ENCODE measurements around the gene ZBTB18.

- TF ChIP-seq, protein P1, sequence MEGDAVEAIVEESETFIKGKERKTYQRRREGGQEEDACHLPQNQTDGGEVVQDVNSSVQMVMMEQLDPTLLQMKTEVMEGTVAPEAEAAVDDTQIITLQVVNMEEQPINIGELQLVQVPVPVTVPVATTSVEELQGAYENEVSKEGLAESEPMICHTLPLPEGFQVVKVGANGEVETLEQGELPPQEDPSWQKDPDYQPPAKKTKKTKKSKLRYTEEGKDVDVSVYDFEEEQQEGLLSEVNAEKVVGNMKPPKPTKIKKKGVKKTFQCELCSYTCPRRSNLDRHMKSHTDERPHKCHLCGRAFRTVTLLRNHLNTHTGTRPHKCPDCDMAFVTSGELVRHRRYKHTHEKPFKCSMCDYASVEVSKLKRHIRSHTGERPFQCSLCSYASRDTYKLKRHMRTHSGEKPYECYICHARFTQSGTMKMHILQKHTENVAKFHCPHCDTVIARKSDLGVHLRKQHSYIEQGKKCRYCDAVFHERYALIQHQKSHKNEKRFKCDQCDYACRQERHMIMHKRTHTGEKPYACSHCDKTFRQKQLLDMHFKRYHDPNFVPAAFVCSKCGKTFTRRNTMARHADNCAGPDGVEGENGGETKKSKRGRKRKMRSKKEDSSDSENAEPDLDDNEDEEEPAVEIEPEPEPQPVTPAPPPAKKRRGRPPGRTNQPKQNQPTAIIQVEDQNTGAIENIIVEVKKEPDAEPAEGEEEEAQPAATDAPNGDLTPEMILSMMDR (IDR thresholded peaks at IDR 0.05 in 8 of 11, conservative IDR thresholded peaks at IDR 0.05 in 3 of 11) = no peak
- TF ChIP-seq POLR2A (IDR thresholded peaks at IDR 0.05) (no peak), POLR2AphosphoS5 (IDR thresholded peaks at IDR 0.05) (no peak)
These were observed 46.7 kb downstream of the ZBTB18 start for GRCh38 chr1:244097523-244098405.

Measured in spleen (tissue), 7 donors.